Activated gamma-delta T cell treated with Interleukin-2 at 50 U/mL for 16 hours (primary cell): ENCODE data around the gene CEACAM8.
"Not testable (repeated sequence)": the region's sequence is repeated elsewhere in the genome, so short reads cannot be mapped to it uniquely, and the experiment has no call there.

Experiments
- DNase-seq: peaks from one replicate; pipeline ENCODE4 v3.0.0-alpha.2; 2020

Gene CEACAM8

DNA sequence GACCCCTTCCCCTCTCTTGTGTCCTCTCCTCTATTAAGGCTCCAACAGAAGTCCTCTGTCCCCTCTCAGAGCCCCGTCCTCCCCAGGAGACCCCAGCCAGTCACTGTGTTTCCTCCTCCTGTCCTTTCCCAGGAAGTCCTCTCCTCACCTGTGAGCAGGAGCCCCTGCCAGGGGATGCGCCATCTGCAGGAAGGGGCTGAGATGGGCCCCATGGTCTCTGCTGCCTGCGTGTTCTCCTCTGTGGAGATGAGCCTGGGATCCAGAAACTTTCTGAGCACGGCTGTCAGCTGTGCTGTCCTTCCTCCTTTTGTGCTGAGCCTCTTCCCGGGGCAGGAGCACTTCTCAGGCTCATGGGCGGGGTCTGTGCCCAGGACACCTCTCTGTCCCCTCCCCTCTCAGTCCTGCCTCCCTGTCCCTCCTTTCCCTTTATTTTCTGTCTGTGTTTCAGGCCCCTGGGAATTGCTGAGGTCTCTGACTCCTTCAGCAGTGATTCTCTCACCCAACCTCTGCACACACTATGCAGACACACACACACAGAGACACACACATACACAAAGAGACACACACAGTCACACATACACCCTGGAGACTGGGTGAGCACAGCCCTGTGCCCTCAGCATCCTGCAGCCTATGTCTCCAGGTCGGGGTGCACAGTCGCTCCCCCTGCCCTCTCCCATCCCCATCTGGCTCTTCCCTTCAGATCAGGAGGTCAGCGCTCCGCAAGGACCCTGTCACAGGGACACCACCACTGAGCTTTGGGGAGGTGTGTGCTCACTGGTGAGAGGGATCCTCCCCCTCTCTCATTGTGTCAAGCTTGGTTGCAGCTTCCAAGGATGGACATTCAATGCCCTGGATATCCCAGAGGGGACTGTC is at the start of gene CEACAM8:
Gene CEACAM8, minus strand, starts transcription at position 308 of the 873 bp plus-strand sequence. Its CDS starts 96 bp downstream, at position 212.
- DNase-seq, result no peak

DNA sequence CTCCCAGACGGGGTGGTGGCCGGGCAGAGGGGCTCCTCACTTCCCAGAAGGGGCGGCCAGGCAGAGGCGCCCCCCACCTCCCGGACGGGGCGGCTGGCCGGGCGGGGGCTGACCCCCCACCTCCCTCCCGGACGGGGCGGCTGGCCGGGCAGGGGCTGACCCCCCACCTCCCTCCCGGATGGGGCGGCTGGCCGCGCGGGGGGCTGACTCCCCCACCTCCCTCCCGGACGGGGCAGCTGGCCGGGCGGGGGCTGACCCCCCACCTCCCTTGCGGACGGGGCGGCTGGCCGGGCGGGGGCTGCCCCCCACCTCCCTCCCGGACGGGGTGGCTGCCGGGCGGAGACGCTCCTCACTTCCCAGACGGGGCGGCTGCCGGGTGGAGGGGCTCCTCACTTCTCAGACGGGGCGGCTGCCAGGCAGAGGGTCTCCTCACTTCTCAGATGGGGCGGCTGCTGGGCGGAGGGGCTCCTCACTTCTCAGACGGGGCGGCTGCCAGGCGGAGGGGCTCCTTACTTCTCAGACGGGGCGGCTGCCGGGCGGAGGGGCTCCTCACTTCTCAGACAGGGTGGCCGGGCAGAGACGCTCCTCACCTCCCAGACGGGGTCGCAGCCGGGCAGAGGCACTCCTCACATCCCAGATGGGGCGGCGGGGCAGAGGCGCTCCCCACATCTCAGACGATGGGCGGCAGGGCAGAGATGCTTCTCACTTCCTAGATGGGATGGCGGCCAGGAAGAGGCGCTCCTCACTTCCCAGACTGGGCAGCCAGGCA is 44.8 kb upstream of the CEACAM8 start:
- not testable (repeated sequence) for DNase-seq

DNA sequence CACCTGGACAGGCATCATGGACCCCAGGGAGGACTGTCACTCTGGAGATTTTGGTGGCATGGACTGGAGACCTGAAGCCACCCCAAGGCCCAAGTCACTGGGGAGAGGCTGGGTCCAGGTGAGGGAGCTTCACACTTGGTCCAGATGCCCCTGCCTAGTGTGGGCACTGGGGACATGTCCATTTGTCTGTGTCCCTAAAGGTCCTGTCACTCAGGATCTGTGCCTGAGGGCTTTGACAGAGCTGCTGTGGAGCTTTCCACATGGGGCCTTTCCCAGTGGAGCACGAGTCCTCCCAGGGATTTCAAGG is 40.5 kb upstream of the CEACAM8 start:
- DNase-seq, result no peak

DNA sequence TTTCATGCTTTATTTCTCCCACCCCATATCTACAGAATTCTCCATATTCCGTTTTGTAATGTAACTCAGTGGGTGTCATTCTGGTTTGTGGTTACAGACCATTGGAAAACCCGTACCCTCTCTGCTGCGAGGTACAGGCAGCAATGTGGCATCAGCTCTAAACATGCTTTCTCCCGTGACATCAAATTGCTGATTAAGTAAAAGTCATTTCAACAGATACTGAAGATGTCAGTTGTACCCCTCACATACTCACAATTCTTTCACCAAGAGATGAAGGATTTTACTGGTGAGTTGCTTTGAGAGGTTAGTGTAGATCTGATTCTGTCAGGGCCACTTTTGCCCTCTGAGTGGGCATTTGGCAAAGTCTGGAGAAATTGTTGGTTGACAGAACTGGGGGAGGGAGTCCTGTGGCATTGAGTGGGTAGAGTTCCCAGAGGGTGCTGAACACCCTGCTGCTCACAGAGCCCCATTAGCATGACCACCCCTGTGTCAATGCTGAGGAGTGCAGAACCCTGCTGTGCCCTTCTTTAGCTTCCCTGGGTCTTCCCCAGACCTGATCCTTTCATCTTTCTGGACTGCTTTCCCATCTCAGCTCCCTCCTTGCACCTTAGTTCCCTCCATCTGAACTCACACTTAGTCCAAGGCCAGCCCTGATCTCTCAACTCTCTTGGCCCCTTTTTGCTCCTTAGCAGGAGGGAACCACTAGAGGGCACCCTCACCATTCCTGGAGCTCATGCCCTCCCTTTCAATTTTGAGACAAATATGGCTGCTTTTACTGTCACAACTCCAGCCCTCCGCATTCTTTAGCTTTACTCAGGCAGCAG is 39.9 kb upstream of the CEACAM8 start:
- no peak for DNase-seq

DNA sequence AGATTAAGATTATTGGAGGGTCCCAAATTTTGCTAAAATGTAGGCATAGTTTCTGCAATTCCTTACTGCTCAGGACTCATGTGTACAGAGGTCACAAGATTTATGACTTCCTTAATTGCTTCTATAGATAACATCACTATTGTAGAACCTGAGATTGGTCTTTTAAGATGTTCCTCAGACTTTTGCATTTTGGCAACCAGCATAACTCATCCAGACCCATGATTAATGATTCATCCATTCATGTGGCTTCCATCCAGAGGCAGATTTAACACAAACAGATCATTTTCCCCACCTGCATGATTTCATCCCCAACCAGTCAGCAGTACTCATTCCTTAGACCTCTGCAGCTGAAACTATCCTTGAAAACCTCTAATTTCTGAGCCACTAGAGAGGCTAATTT is 34.5 kb upstream of the CEACAM8 start:
- DNase-seq, result no peak

DNA sequence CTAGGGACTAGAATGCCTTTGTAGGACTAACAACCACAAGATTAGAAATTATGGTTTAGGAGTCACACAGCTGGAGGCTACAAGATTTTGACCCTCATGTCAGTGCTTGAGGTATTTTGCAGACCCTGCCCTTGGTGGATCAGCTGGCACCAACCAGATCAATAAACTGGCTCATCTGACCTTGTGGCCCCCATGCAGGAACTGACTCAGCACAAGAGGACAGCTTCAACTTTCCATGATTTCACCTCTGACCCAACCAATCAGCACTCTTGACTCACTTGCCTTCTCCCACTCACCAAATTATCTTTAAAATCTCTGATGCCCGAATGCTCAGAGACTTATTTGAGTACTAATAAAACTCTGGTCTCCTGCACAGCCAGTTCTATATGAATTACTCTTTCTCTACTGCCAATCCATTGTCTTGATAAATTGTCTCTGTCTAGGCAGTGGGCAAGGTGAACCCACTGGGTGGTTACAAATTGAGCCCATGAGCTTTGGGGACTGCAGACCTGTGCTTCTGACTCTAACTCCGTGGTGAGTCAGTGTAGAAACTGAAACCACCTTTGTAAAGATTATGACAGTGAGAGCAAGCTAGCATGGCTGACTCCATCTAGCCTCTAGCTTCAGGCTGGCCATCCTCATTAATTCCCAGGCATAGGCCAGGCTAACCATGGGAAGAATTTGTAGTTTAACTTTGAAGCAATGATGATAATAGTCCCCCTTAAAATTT is 33.9 kb upstream of the CEACAM8 start:
- DNase-seq, result no peak

GRCh38 chr19:42627916-42628315 is 33.2 kb upstream of the CEACAM8 start:
- DNase-seq, result no peak

GRCh38 chr19:42626181-42626580 is 31.5 kb upstream of the CEACAM8 start:
- DNase-seq, result no peak

DNA sequence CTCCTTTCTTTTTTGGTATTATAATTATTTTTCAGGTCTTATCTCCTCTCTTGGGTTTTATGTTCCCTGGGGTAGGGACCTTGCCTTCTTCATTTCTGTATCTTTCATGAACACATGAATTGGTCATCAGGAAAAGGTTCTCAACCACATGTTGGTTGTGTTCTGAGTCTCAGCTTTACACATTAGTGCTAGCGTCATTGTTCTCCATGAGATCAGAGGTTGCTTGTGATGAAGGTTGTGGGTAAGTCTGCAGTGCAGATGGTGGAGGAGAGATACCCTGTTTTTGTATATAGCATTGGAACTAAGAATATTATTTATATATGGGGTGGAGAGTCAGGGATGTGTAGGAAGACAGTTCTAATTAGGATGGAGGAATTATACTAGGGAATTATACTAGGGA is 24.5 kb upstream of the CEACAM8 start:
- no peak for DNase-seq

GRCh38 chr19:42613666-42614065 is 18.9 kb upstream of the CEACAM8 start:
- DNase-seq, result no peak

- DNase-seq, result not testable (repeated sequence)
Observed at GRCh38 chr19:42610401-42610915, 15.7 kb upstream of the CEACAM8 start.

DNA sequence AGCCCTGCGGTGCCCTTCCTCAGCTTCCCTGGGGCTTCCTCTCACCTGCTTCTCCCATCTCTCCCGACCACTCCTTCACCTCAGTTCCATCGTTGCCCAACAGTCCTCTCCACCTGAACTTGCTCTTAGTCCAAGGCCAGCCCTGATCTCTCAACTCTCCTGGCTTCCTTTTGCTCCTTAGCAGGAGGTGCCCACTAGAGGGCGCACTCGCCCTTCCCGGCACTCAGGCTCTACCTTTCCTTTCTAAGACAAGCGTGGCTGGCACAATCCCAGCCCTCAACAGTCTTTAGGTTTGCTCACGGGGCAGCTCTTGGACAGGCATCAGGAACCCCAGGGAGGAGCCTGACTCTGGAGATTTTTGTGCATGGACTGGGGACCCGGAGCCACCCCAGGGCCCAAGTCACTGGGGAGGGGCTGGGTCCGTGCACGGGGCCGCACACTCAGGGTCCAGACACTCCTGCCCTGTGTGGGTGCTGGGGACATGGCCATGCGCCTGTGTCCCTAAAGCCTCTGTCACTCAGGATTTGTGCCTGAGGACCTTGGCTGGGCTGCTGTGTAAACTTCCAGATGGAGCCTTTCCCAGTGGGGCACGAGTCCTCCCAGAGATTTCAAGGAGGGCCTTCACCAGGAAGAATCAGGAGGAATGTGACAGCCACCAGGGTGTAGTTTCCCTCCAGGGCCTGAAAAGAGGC is 12.1 kb upstream of the CEACAM8 start:
- peak; percentile 22 for DNase-seq

DNA sequence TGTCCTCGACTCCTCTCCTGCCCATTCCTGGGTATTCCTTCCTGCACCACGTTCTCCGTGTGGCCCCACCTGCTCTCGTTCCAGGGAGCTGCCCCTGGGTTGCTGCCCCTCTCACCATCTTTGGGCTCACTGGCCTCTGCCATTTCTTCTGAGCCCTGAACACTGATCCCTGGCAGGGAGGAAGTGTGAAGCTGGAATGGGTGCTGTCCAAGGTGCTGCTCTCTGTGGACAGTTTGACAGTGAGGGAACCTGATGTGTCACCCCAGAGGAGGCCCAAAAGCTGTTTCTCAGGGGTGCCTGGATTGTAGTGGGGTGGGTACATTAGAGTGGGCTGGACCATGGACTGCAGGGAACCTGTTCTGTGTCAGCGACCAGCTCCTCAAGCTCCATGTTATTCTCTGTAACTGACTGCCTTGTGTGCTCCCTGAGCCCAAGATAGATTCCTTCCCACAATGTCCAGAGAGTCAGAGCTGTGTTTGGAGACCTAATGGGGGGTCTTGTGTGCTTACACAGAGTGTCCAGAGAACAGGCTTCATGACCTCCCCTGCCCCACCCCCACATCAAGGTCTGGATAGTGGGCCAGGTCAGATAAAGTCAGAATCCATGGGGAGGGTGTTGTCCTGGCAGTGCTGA is 7.2 kb upstream of the CEACAM8 start:
- no peak for DNase-seq

- peak; percentile 29 for DNase-seq
Observed at GRCh38 chr19:42596391-42597072, 1.8 kb upstream of the CEACAM8 start.

GRCh38 chr19:42595550-42596172 is 937 bp upstream of the CEACAM8 start:
- DNase-seq, result no peak

DNA sequence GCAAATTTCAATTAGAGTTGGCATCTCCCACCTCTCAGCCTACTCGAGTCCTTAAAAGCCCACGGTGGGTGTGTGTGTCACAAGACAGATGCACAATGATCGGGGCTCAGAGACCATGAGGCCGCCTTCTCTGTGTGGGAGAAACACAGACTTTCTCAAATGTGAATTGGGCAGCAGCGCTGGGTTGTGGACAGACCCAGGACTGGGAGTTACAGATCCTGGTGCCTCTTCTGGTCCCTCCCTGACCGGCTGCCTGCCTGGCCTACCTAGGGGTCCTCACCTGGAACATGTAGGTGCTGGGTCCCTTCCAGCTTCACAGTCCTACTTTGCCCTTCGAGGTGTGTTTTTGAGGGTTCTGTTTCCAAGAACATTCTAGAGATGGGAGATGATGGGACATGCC is 4.9 kb downstream of the CEACAM8 start:
- no peak for DNase-seq

- no peak for DNase-seq
Observed at GRCh38 chr19:42584466-42584865, 10.3 kb downstream of the CEACAM8 start.

DNA sequence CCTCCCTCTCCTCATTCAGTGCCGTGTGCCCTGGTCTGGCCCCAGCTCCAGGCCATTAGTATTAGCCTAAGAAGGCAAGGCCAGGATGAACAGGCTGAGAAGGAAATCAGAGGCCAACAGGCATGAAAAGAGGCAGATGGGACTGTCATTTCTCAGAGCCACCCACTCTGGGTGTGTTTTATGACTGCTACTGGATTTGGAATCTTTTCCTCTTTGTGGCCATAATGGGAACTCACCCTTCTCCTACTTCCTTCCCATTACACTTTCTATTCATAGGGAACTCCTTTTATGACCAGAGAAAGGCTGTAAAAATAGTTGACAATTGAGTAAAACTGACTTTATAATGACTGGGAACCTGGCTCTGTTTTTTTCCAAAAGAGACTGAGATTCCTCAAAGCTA is 17.7 kb downstream of the CEACAM8 start:
- no peak for DNase-seq

GRCh38 chr19:42576241-42576640 is 18.5 kb downstream of the CEACAM8 start:
- no peak for DNase-seq

GRCh38 chr19:42573642-42574041 is 21.1 kb downstream of the CEACAM8 start:
- DNase-seq, result no peak
